Cardiac septum (tissue), 1 donor: ENCODE results near the gene AHDC1. TPM values are rescaled to one million over a fixed set of nuclear protein-coding genes. Genes with fewer than 3 reads are reported as not detected.

ENCODE experiments used
- DNase-seq: peaks from one replicate; pipeline ENCODE4 v3.0.0-alpha.2; 2020; ENCODE audit warnings: low spot score
- intact Hi-C: fragments of 100-400 bp; cut with DNase I; formaldehyde crosslinking; loops from one replicate; pipeline ENCODE4 v1.14.0; 2022
- total RNA-seq: library from RNA; stranded (reverse); fragmentation: NEBNext Ultra II Directional; extraction: Animal tissue kit (Norgen Biotek cat#: 25700); gene quantifications from one replicate; pipeline ENCODE4 v1.2.1, GENCODE V29; 2021
- donor health status: DM: no; HTN: no; CAD: no.

Gene AHDC1
- total RNA-seq, 1 donor from 2014 or later = 57.7 TPM

- DNase-seq = no peak
- intact Hi-C loops = loop anchor here (2.0 kb wide), 1 partner anchor 119 kb away; no protein-coding TSS in a partner anchor
Observed at GRCh38 chr1:27487966-27488884, 115.7 kb downstream of the AHDC1 start.

- intact Hi-C loops = no loop called here
- no peak for DNase-seq
Observed at GRCh38 chr1:27485363-27485762, 118.6 kb downstream of the AHDC1 start.

Other genes with a start within 250 kb of the AHDC1 start
- 53.1 TPM for gene MAP3K6, start 237.2 kb downstream of the AHDC1 start, total RNA-seq
- 32.2 TPM for gene FCN3, start 229.3 kb downstream of the AHDC1 start, total RNA-seq
- not detected for gene CD164L2, start 220.8 kb downstream of the AHDC1 start, total RNA-seq
- gene GPR3, start 211.5 kb downstream of the AHDC1 start, total RNA-seq = 2.3 TPM
- gene WASF2, start 114.0 kb downstream of the AHDC1 start, total RNA-seq = 59.3 TPM
- gene FGR, start 31.0 kb upstream of the AHDC1 start, total RNA-seq = 3.8 TPM
- gene IFI6, start 68.0 kb upstream of the AHDC1 start, total RNA-seq = 32.4 TPM
- 11.5 TPM for gene FAM76A, start 121.8 kb upstream of the AHDC1 start, total RNA-seq
- 27.4 TPM for gene STX12, start 169.1 kb upstream of the AHDC1 start, total RNA-seq
- 23.8 TPM for gene PPP1R8, start 226.6 kb upstream of the AHDC1 start, total RNA-seq